ENCODE results near the gene CSF3.
"Not testable (repeated sequence)": the region's sequence is repeated elsewhere in the genome, so short reads cannot be mapped to it uniquely, and the experiment has no call there.

Gene CSF3

GRCh38 chr17:39999067-39999466 is 16.2 kb upstream of the CSF3 start:
- DNase-seq, result peak; percentile 33

- no peak for DNase-seq
Measured at GRCh38 chr17:40000161-40000560, 15.1 kb upstream of the CSF3 start.

- not testable (repeated sequence) for DNase-seq
Measured at GRCh38 chr17:40001335-40001734, 13.9 kb upstream of the CSF3 start.

- no peak for DNase-seq
Measured at GRCh38 chr17:40004072-40004471, 11.2 kb upstream of the CSF3 start.

- DNase-seq, result no peak
Measured at GRCh38 chr17:40004712-40005111, 10.5 kb upstream of the CSF3 start.

GRCh38 chr17:40005520-40005919 is 9.7 kb upstream of the CSF3 start:
- no peak for DNase-seq

- not testable (repeated sequence) for DNase-seq
Measured at GRCh38 chr17:40010946-40011500, 4.2 kb upstream of the CSF3 start.

- DNase-seq, result not testable (repeated sequence)
Measured at GRCh38 chr17:40012017-40012647, 3.1 kb upstream of the CSF3 start.

- peak; percentile 53 for DNase-seq
Measured at GRCh38 chr17:40014375-40014980, 762 bp upstream of the CSF3 start.

- DNase-seq, result no peak
Measured at GRCh38 chr17:40015998-40016985, 1.1 kb downstream of the CSF3 start.

- DNase-seq, result no peak
Measured at GRCh38 chr17:40017422-40018080, 2.3 kb downstream of the CSF3 start.

GRCh38 chr17:40018211-40019121 is 3.2 kb downstream of the CSF3 start:
- DNase-seq, result peak; percentile 45

- DNase-seq, result peak; percentile 94
Measured at GRCh38 chr17:40019140-40019991, 4.1 kb downstream of the CSF3 start.

GRCh38 chr17:40020146-40020545 is 4.9 kb downstream of the CSF3 start:
- no peak for DNase-seq

- peak; percentile 99 for DNase-seq
Measured at GRCh38 chr17:40021451-40021971, 6.3 kb downstream of the CSF3 start.

- no peak for DNase-seq
Measured at GRCh38 chr17:40022497-40022896, 7.3 kb downstream of the CSF3 start.

- no peak for DNase-seq
Measured at GRCh38 chr17:40022961-40023541, 7.8 kb downstream of the CSF3 start.

GRCh38 chr17:40023590-40024292 is 8.5 kb downstream of the CSF3 start:
- peak; percentile 50 for DNase-seq

GRCh38 chr17:40024901-40025300 is 9.7 kb downstream of the CSF3 start:
- peak; percentile 66 for DNase-seq

Data from EL (cell line).